Measurements from ENCODE around the gene KCNJ3. TPM values are rescaled to one million over a fixed set of nuclear protein-coding genes. Genes with fewer than 3 reads are reported as not detected.

The KCNJ3 gene
- total and polyA plus RNA-seq, 2 donors (not counting 1 experiment from before 2014, with no cell fraction given) = not detected

GRCh38 chr2:154825358-154825757 is 126.9 kb downstream of the KCNJ3 start:
- no peaks in the 10 kb centered on the region for H3K27me3 ChIP-seq (ENCODE audit: control insufficient read depth, insufficient read depth, low read length)
- no peaks in the 10 kb centered on the region for H3K4me1 ChIP-seq (ENCODE audit: control insufficient read depth, extremely low read depth, insufficient read depth, low read length)
- no peak overlapping the region for H3K9ac ChIP-seq (ENCODE audit: insufficient read depth, low read length)
- no peaks in the 10 kb centered on the region for H4K20me1 ChIP-seq (ENCODE audit: control insufficient read depth, extremely low read depth, insufficient read depth, low read length)
- H3K79me2 ChIP-seq (ENCODE audit: control insufficient read depth, insufficient read depth, low read length) = no peaks in the 10 kb centered on the region
- H2AFZ ChIP-seq (ENCODE audit: low read length) = no peak overlapping the region
- H3K9me3 ChIP-seq (ENCODE audit: control insufficient read depth, insufficient read depth, low read depth, low read length) = no peaks in the 10 kb centered on the region
- TF ChIP-seq EZH2 (IDR thresholded peaks at IDR 0.05; ENCODE audit: low read length, missing control alignments) (no peak), CTCF (conservative IDR thresholded peaks at IDR 0.05 in 1 of 2, IDR thresholded peaks at IDR 0.05 in 1 of 2; ENCODE audit: low read depth in 1 of 2, low read length in 2 of 2) (no peak)
- no peak overlapping the region for H3K4me2 ChIP-seq (ENCODE audit: extremely low read depth, insufficient read depth, low read length)
- H3K27ac ChIP-seq (ENCODE audit: insufficient read depth, low read length) = no peak overlapping the region
- H3K4me3 ChIP-seq (replicated peaks in 1 of 4; ENCODE audit: control extremely low read depth in 1 of 4, insufficient read depth in 1 of 4, low read depth in 3 of 4, low read length in 4 of 4) = no peak overlapping the region
- no peaks in the 10 kb centered on the region for H3K36me3 ChIP-seq (ENCODE audit: control insufficient read depth, insufficient read depth, low read length)
- DNase-seq (ENCODE audit: low read depth in 2 of 2) = no peak

GRCh38 chr2:154826827-154827226 is 128.3 kb downstream of the KCNJ3 start:
- TF ChIP-seq CTCF (conservative IDR thresholded peaks at IDR 0.05 in 1 of 2, IDR thresholded peaks at IDR 0.05 in 1 of 2; ENCODE audit: low read depth in 1 of 2, low read length in 2 of 2) = no peak
- Histone ChIP-seq H4K20me1 (ENCODE audit: control insufficient read depth, extremely low read depth, insufficient read depth, low read length) (no peaks in the 10 kb centered on the region), H3K9me3 (ENCODE audit: control insufficient read depth, insufficient read depth, low read depth, low read length) (no peaks in the 10 kb centered on the region), H3K4me2 (ENCODE audit: extremely low read depth, insufficient read depth, low read length) (no peak overlapping the region), H3K79me2 (ENCODE audit: control insufficient read depth, insufficient read depth, low read length) (no peaks in the 10 kb centered on the region), H3K4me1 (ENCODE audit: control insufficient read depth, extremely low read depth, insufficient read depth, low read length) (no peaks in the 10 kb centered on the region), H3K36me3 (ENCODE audit: control insufficient read depth, insufficient read depth, low read length) (no peaks in the 10 kb centered on the region), H3K27me3 (ENCODE audit: control insufficient read depth, insufficient read depth, low read length) (no peaks in the 10 kb centered on the region), H3K27ac (ENCODE audit: insufficient read depth, low read length) (no peak overlapping the region), H3K9ac (ENCODE audit: insufficient read depth, low read length) (no peak overlapping the region), H2AFZ (ENCODE audit: low read length) (no peak overlapping the region), H3K4me3 (replicated peaks in 1 of 4; ENCODE audit: control extremely low read depth in 1 of 4, insufficient read depth in 1 of 4, low read depth in 3 of 4, low read length in 4 of 4) (no peak overlapping the region)
- no peak for DNase-seq (ENCODE audit: low read depth in 2 of 2)

GRCh38 chr2:154827286-154827685 is 128.8 kb downstream of the KCNJ3 start:
- H3K9ac ChIP-seq (ENCODE audit: insufficient read depth, low read length) = no peak overlapping the region
- H3K79me2 ChIP-seq (ENCODE audit: control insufficient read depth, insufficient read depth, low read length) = no peaks in the 10 kb centered on the region
- no peak overlapping the region for H3K4me2 ChIP-seq (ENCODE audit: extremely low read depth, insufficient read depth, low read length)
- H3K27me3 ChIP-seq (ENCODE audit: control insufficient read depth, insufficient read depth, low read length) = no peaks in the 10 kb centered on the region
- H3K36me3 ChIP-seq (ENCODE audit: control insufficient read depth, insufficient read depth, low read length) = no peaks in the 10 kb centered on the region
- TF ChIP-seq EZH2 (IDR thresholded peaks at IDR 0.05; ENCODE audit: low read length, missing control alignments) (no peak), CTCF (conservative IDR thresholded peaks at IDR 0.05 in 1 of 2, IDR thresholded peaks at IDR 0.05 in 1 of 2; ENCODE audit: low read depth in 1 of 2, low read length in 2 of 2) (no peak)
- no peak overlapping the region for H2AFZ ChIP-seq (ENCODE audit: low read length)
- H3K4me3 ChIP-seq (replicated peaks in 1 of 4; ENCODE audit: control extremely low read depth in 1 of 4, insufficient read depth in 1 of 4, low read depth in 3 of 4, low read length in 4 of 4) = no peak overlapping the region
- no peaks in the 10 kb centered on the region for H3K9me3 ChIP-seq (ENCODE audit: control insufficient read depth, insufficient read depth, low read depth, low read length)
- no peak for DNase-seq (ENCODE audit: low read depth in 2 of 2)
- H3K4me1 ChIP-seq (ENCODE audit: control insufficient read depth, extremely low read depth, insufficient read depth, low read length) = no peaks in the 10 kb centered on the region
- no peak overlapping the region for H3K27ac ChIP-seq (ENCODE audit: insufficient read depth, low read length)
- H4K20me1 ChIP-seq (ENCODE audit: control insufficient read depth, extremely low read depth, insufficient read depth, low read length) = no peaks in the 10 kb centered on the region

Measured in fibroblast of lung (primary cell).